ENCODE results near the gene GALNT7.

The GALNT7 gene

GRCh38 chr4:173317004-173317403 lies 148.4 kb downstream of the GALNT7 start:
- no peaks in the 10 kb centered on the region for H3K4me1 ChIP-seq
- no peak overlapping the region for H3K4me3 ChIP-seq (ENCODE audit: low read depth, low read length)
- no peak for TF ChIP-seq CTCF (IDR thresholded peaks at IDR 0.05)
- H3K79me2 ChIP-seq, result no peaks in the 10 kb centered on the region
- no peaks in the 10 kb centered on the region for H3K36me3 ChIP-seq (ENCODE audit: control insufficient read depth, insufficient read depth, low read length)
- no peaks in the 10 kb centered on the region for H3K27me3 ChIP-seq (ENCODE audit: control insufficient read depth, insufficient read depth, low read length)
- no peak overlapping the region for H2AFZ ChIP-seq
- H3K4me2 ChIP-seq (ENCODE audit: low read length), result no peak overlapping the region
- H3K27ac ChIP-seq, result no peak overlapping the region
- H3K9ac ChIP-seq, result no peak overlapping the region
- no peaks in the 10 kb centered on the region for H3K9me3 ChIP-seq (ENCODE audit: control insufficient read depth, low read length)

- H3K27me3 ChIP-seq (ENCODE audit: control insufficient read depth, insufficient read depth, low read length), result no peaks in the 10 kb centered on the region
- no peaks in the 10 kb centered on the region for H3K36me3 ChIP-seq (ENCODE audit: control insufficient read depth, insufficient read depth, low read length)
- no peak overlapping the region for H3K27ac ChIP-seq
- no peak overlapping the region for H3K4me3 ChIP-seq (ENCODE audit: low read depth, low read length)
- no peaks in the 10 kb centered on the region for H3K9me3 ChIP-seq (ENCODE audit: control insufficient read depth, low read length)
- H3K4me2 ChIP-seq (ENCODE audit: low read length), result no peak overlapping the region
- no peaks in the 10 kb centered on the region for H3K4me1 ChIP-seq
- H2AFZ ChIP-seq, result no peak overlapping the region
- H3K79me2 ChIP-seq, result no peaks in the 10 kb centered on the region
- no peak overlapping the region for H3K9ac ChIP-seq
- TF ChIP-seq CTCF (IDR thresholded peaks at IDR 0.05), result no peak
Measured at GRCh38 chr4:173318240-173318639, 149.6 kb downstream of the GALNT7 start.

GRCh38 chr4:173318648-173319211 lies 150.1 kb downstream of the GALNT7 start:
- H2AFZ ChIP-seq, result no peak overlapping the region
- H3K4me3 ChIP-seq (ENCODE audit: low read depth, low read length), result no peak overlapping the region
- H3K4me1 ChIP-seq, result no peaks in the 10 kb centered on the region
- H3K27ac ChIP-seq, result no peak overlapping the region
- no peaks in the 10 kb centered on the region for H3K79me2 ChIP-seq
- no peak overlapping the region for H3K9ac ChIP-seq
- no peaks in the 10 kb centered on the region for H3K9me3 ChIP-seq (ENCODE audit: control insufficient read depth, low read length)
- no peak overlapping the region for H3K4me2 ChIP-seq (ENCODE audit: low read length)
- peak; percentile 19 for TF ChIP-seq CTCF (IDR thresholded peaks at IDR 0.05)
- H3K36me3 ChIP-seq (ENCODE audit: control insufficient read depth, insufficient read depth, low read length), result no peaks in the 10 kb centered on the region
- H3K27me3 ChIP-seq (ENCODE audit: control insufficient read depth, insufficient read depth, low read length), result no peaks in the 10 kb centered on the region

- Histone ChIP-seq H3K79me2 (no peaks in the 10 kb centered on the region), H3K4me3 (ENCODE audit: low read depth, low read length) (no peak overlapping the region), H3K4me2 (ENCODE audit: low read length) (no peak overlapping the region), H3K4me1 (no peaks in the 10 kb centered on the region), H3K36me3 (ENCODE audit: control insufficient read depth, insufficient read depth, low read length) (no peaks in the 10 kb centered on the region), H3K9me3 (ENCODE audit: control insufficient read depth, low read length) (no peaks in the 10 kb centered on the region), H3K27me3 (ENCODE audit: control insufficient read depth, insufficient read depth, low read length) (no peaks in the 10 kb centered on the region), H3K9ac (no peak overlapping the region), H2AFZ (no peak overlapping the region), H3K27ac (no peak overlapping the region)
- TF ChIP-seq CTCF (IDR thresholded peaks at IDR 0.05), result no peak
Measured at GRCh38 chr4:173319696-173320095, 151.1 kb downstream of the GALNT7 start.

- Histone ChIP-seq H2AFZ (no peak overlapping the region), H3K4me2 (ENCODE audit: low read length) (no peak overlapping the region), H3K27ac (no peak overlapping the region), H3K36me3 (ENCODE audit: control insufficient read depth, insufficient read depth, low read length) (no peaks in the 10 kb centered on the region), H3K9me3 (ENCODE audit: control insufficient read depth, low read length) (no peaks in the 10 kb centered on the region), H3K4me3 (ENCODE audit: low read depth, low read length) (no peak overlapping the region), H3K4me1 (no peaks in the 10 kb centered on the region), H3K79me2 (no peaks in the 10 kb centered on the region), H3K27me3 (ENCODE audit: control insufficient read depth, insufficient read depth, low read length) (no peaks in the 10 kb centered on the region), H3K9ac (no peak overlapping the region)
- TF ChIP-seq CTCF (IDR thresholded peaks at IDR 0.05), result no peak
Measured at GRCh38 chr4:173325007-173325736, 156.6 kb downstream of the GALNT7 start.

Measured in parathyroid adenoma (tissue), 2 donors.